ENCODE data around the gene TMEM236.
A peak's percentile ranks its signal among the peaks of the same experiment; 100 is the strongest.

Gene TMEM236

GRCh38 chr10:17787087-17787961 is 35.3 kb downstream of the TMEM236 start:
- 73 to 86% methylated on average over 9 to 12 of the region's 13 CpGs for WGBS, 2 experiments (ENCODE audit: insufficient coverage in 2 of 2)
- H3K9me3 ChIP-seq (ENCODE audit: control insufficient read depth, low read length) = no peaks in the 10 kb centered on the region
- H3K4me1 ChIP-seq (ENCODE audit: control insufficient read depth, insufficient read depth, low read length, poor library complexity, severe bottlenecking) = peaks cover 29% of the 10 kb centered on the region
- no peaks in the 10 kb centered on the region for H3K36me3 ChIP-seq (ENCODE audit: control insufficient read depth, insufficient read depth, low read length)
- peak overlapping the region; percentile 73 for H3K27ac ChIP-seq (ENCODE audit: low read depth, low read length, severe bottlenecking)
- H3K4me3 ChIP-seq (ENCODE audit: extremely low read depth, insufficient read depth, low read length, poor library complexity, severe bottlenecking) = no peak overlapping the region

- H3K27ac ChIP-seq (ENCODE audit: low read depth, low read length, severe bottlenecking) = no peak overlapping the region
- H3K4me1 ChIP-seq (ENCODE audit: control insufficient read depth, insufficient read depth, low read length, poor library complexity, severe bottlenecking) = peaks cover 23% of the 10 kb centered on the region
- no peaks in the 10 kb centered on the region for H3K36me3 ChIP-seq (ENCODE audit: control insufficient read depth, insufficient read depth, low read length)
- H3K9me3 ChIP-seq (ENCODE audit: control insufficient read depth, low read length) = no peaks in the 10 kb centered on the region
- 100% methylated on average over 1 to 2 of the region's 2 CpGs for WGBS, 2 experiments (ENCODE audit: insufficient coverage in 2 of 2)
- no peak overlapping the region for H3K4me3 ChIP-seq (ENCODE audit: extremely low read depth, insufficient read depth, low read length, poor library complexity, severe bottlenecking)
These were observed 36.6 kb downstream of the TMEM236 start for GRCh38 chr10:17788646-17789045.

- 89 to 93% methylated on average over 2 to 5 of the region's 7 CpGs for WGBS, 2 experiments (ENCODE audit: insufficient coverage in 2 of 2)
- no peaks in the 10 kb centered on the region for H3K9me3 ChIP-seq (ENCODE audit: control insufficient read depth, low read length)
These were observed 37.4 kb downstream of the TMEM236 start for GRCh38 chr10:17789396-17789795.

GRCh38 chr10:17790651-17791050 is 38.6 kb downstream of the TMEM236 start:
- no peaks in the 10 kb centered on the region for H3K9me3 ChIP-seq (ENCODE audit: control insufficient read depth, low read length)
- H3K4me1 ChIP-seq (ENCODE audit: control insufficient read depth, insufficient read depth, low read length, poor library complexity, severe bottlenecking) = peaks cover 8% of the 10 kb centered on the region
- H3K36me3 ChIP-seq (ENCODE audit: control insufficient read depth, insufficient read depth, low read length) = no peaks in the 10 kb centered on the region
- WGBS, 2 experiments (ENCODE audit: insufficient coverage in 2 of 2) = 55 to 100% methylated on average over 1 of the region's 2 CpGs
- H3K27ac ChIP-seq (ENCODE audit: low read depth, low read length, severe bottlenecking) = no peak overlapping the region
- H3K4me3 ChIP-seq (ENCODE audit: extremely low read depth, insufficient read depth, low read length, poor library complexity, severe bottlenecking) = no peak overlapping the region

More at GRCh38 chr10:17789396-17789795, 37.4 kb downstream of the TMEM236 start:
- Histone ChIP-seq H3K36me3 (ENCODE audit: control insufficient read depth, insufficient read depth, low read length) (no peaks in the 10 kb centered on the region), H3K27ac (ENCODE audit: low read depth, low read length, severe bottlenecking) (no peak overlapping the region), H3K4me1 (ENCODE audit: control insufficient read depth, insufficient read depth, low read length, poor library complexity, severe bottlenecking) (peaks cover 18% of the 10 kb centered on the region), H3K4me3 (ENCODE audit: extremely low read depth, insufficient read depth, low read length, poor library complexity, severe bottlenecking) (no peak overlapping the region)

GRCh38 chr10:17792991-17793390 is 41.0 kb downstream of the TMEM236 start:
- Histone ChIP-seq H3K27ac (ENCODE audit: low read depth, low read length, severe bottlenecking) (no peak overlapping the region), H3K4me3 (ENCODE audit: extremely low read depth, insufficient read depth, low read length, poor library complexity, severe bottlenecking) (no peak overlapping the region), H3K9me3 (ENCODE audit: control insufficient read depth, low read length) (no peaks in the 10 kb centered on the region)

GRCh38 chr10:17793823-17794644 is 42.0 kb downstream of the TMEM236 start:
- Histone ChIP-seq H3K4me1 (ENCODE audit: control insufficient read depth, insufficient read depth, low read length, poor library complexity, severe bottlenecking) (no peaks in the 10 kb centered on the region), H3K36me3 (ENCODE audit: control insufficient read depth, insufficient read depth, low read length) (no peaks in the 10 kb centered on the region), H3K4me3 (ENCODE audit: extremely low read depth, insufficient read depth, low read length, poor library complexity, severe bottlenecking) (no peak overlapping the region), H3K9me3 (ENCODE audit: control insufficient read depth, low read length) (no peaks in the 10 kb centered on the region), H3K27ac (ENCODE audit: low read depth, low read length, severe bottlenecking) (no peak overlapping the region)
- WGBS, 2 experiments (ENCODE audit: insufficient coverage in 2 of 2) = 100% methylated on average over 3 of the region's 6 CpGs

More at GRCh38 chr10:17792991-17793390, 41.0 kb downstream of the TMEM236 start:
- no peaks in the 10 kb centered on the region for H3K36me3 ChIP-seq (ENCODE audit: control insufficient read depth, insufficient read depth, low read length)
- H3K4me1 ChIP-seq (ENCODE audit: control insufficient read depth, insufficient read depth, low read length, poor library complexity, severe bottlenecking) = no peaks in the 10 kb centered on the region

- H3K4me3 ChIP-seq (ENCODE audit: extremely low read depth, insufficient read depth, low read length, poor library complexity, severe bottlenecking) = no peak overlapping the region
- no peaks in the 10 kb centered on the region for H3K36me3 ChIP-seq (ENCODE audit: control insufficient read depth, insufficient read depth, low read length)
- H3K9me3 ChIP-seq (ENCODE audit: control insufficient read depth, low read length) = no peaks in the 10 kb centered on the region
- H3K27ac ChIP-seq (ENCODE audit: low read depth, low read length, severe bottlenecking) = no peak overlapping the region
- no peaks in the 10 kb centered on the region for H3K4me1 ChIP-seq (ENCODE audit: control insufficient read depth, insufficient read depth, low read length, poor library complexity, severe bottlenecking)
- WGBS, 2 experiments (ENCODE audit: insufficient coverage in 2 of 2) = 80 to 93% methylated on average over 1 to 3 of the region's 4 CpGs
These were observed 43.1 kb downstream of the TMEM236 start for GRCh38 chr10:17795083-17795482.

- no peaks in the 10 kb centered on the region for H3K4me1 ChIP-seq (ENCODE audit: control insufficient read depth, insufficient read depth, low read length, poor library complexity, severe bottlenecking)
- H3K4me3 ChIP-seq (ENCODE audit: extremely low read depth, insufficient read depth, low read length, poor library complexity, severe bottlenecking) = no peak overlapping the region
- WGBS, 2 experiments (ENCODE audit: insufficient coverage in 2 of 2) = 92 to 93% methylated on average over 13 to 14 of the region's 17 CpGs
- no peaks in the 10 kb centered on the region for H3K9me3 ChIP-seq (ENCODE audit: control insufficient read depth, low read length)
- no peak overlapping the region for H3K27ac ChIP-seq (ENCODE audit: low read depth, low read length, severe bottlenecking)
- no peaks in the 10 kb centered on the region for H3K36me3 ChIP-seq (ENCODE audit: control insufficient read depth, insufficient read depth, low read length)
These were observed 44.0 kb downstream of the TMEM236 start for GRCh38 chr10:17795813-17796594.

GRCh38 chr10:17801507-17801906 is 49.5 kb downstream of the TMEM236 start:
- no peaks in the 10 kb centered on the region for H3K4me1 ChIP-seq (ENCODE audit: control insufficient read depth, insufficient read depth, low read length, poor library complexity, severe bottlenecking)
- H3K4me3 ChIP-seq (ENCODE audit: extremely low read depth, insufficient read depth, low read length, poor library complexity, severe bottlenecking) = no peak overlapping the region
- 80% methylated on average over 1 of the region's 3 CpGs; no CpG with 5 or more reads in 1 of the 2 experiments for WGBS, 2 experiments (ENCODE audit: insufficient coverage in 2 of 2)
- no peaks in the 10 kb centered on the region for H3K36me3 ChIP-seq (ENCODE audit: control insufficient read depth, insufficient read depth, low read length)
- peaks cover 6% of the 10 kb centered on the region for H3K9me3 ChIP-seq (ENCODE audit: control insufficient read depth, low read length)
- H3K27ac ChIP-seq (ENCODE audit: low read depth, low read length, severe bottlenecking) = no peak overlapping the region

GRCh38 chr10:17802350-17802749 is 50.3 kb downstream of the TMEM236 start:
- H3K4me1 ChIP-seq (ENCODE audit: control insufficient read depth, insufficient read depth, low read length, poor library complexity, severe bottlenecking) = no peaks in the 10 kb centered on the region
- peaks cover 6% of the 10 kb centered on the region for H3K9me3 ChIP-seq (ENCODE audit: control insufficient read depth, low read length)
- no peak overlapping the region for H3K27ac ChIP-seq (ENCODE audit: low read depth, low read length, severe bottlenecking)
- H3K36me3 ChIP-seq (ENCODE audit: control insufficient read depth, insufficient read depth, low read length) = no peaks in the 10 kb centered on the region
- H3K4me3 ChIP-seq (ENCODE audit: extremely low read depth, insufficient read depth, low read length, poor library complexity, severe bottlenecking) = no peak overlapping the region
- WGBS, 2 experiments (ENCODE audit: insufficient coverage in 2 of 2) = 70 to 96% methylated on average over 3 to 7 of the region's 11 CpGs

Data from mesodermal cell (in vitro differentiated cells).